ENCODE results near the gene BAIAP2.

BAIAP2 gene

GRCh38 chr17:81091774-81092517 lies 57.0 kb downstream of the BAIAP2 start:
- no peak for DNase-seq

- no peak for DNase-seq
These were observed 57.7 kb downstream of the BAIAP2 start for GRCh38 chr17:81092518-81093095.

- DNase-seq = no peak
These were observed 58.9 kb downstream of the BAIAP2 start for GRCh38 chr17:81093619-81094508.

- peak; percentile 98 for DNase-seq
These were observed 59.8 kb downstream of the BAIAP2 start for GRCh38 chr17:81094509-81095382.

GRCh38 chr17:81095383-81095762 lies 60.4 kb downstream of the BAIAP2 start:
- DNase-seq = no peak

- peak; percentile 74 for DNase-seq
These were observed 61.8 kb downstream of the BAIAP2 start for GRCh38 chr17:81096741-81097133.

- peak; percentile 79 for DNase-seq
These were observed 62.4 kb downstream of the BAIAP2 start for GRCh38 chr17:81097134-81097942.

- peak; percentile 62 for DNase-seq
These were observed 63.0 kb downstream of the BAIAP2 start for GRCh38 chr17:81097943-81098308.

- DNase-seq = no peak
These were observed 64.9 kb downstream of the BAIAP2 start for GRCh38 chr17:81099888-81100287.

GRCh38 chr17:81100668-81101067 lies 65.7 kb downstream of the BAIAP2 start:
- DNase-seq = no peak

- peak; percentile 56 for DNase-seq
These were observed 66.8 kb downstream of the BAIAP2 start for GRCh38 chr17:81101614-81102306.

- no peak for DNase-seq
These were observed 67.4 kb downstream of the BAIAP2 start for GRCh38 chr17:81102352-81102751.

- DNase-seq = no peak
These were observed 67.9 kb downstream of the BAIAP2 start for GRCh38 chr17:81102869-81103268.

GRCh38 chr17:81103379-81103778 lies 68.4 kb downstream of the BAIAP2 start:
- DNase-seq = no peak

GRCh38 chr17:81106716-81107115 lies 71.8 kb downstream of the BAIAP2 start:
- DNase-seq = no peak

- no peak for DNase-seq
These were observed 73.3 kb downstream of the BAIAP2 start for GRCh38 chr17:81108220-81108619.

- no peak for DNase-seq
These were observed 75.0 kb downstream of the BAIAP2 start for GRCh38 chr17:81109957-81110356.

GRCh38 chr17:81110488-81111040 lies 75.6 kb downstream of the BAIAP2 start:
- DNase-seq = no peak

- no peak for DNase-seq
These were observed 76.1 kb downstream of the BAIAP2 start for GRCh38 chr17:81111066-81111465.

- DNase-seq = no peak
These were observed 77.5 kb downstream of the BAIAP2 start for GRCh38 chr17:81112450-81112849.

GRCh38 chr17:81113158-81113724 lies 78.3 kb downstream of the BAIAP2 start:
- no peak for DNase-seq

All from NCI-H226 (cell line).